COLO668 (cell line): ENCODE measurements around the gene ZNF22.
A peak's percentile ranks its signal among the peaks of the same experiment; 100 is the strongest.

Source experiments
- DNase-seq: peaks from one replicate; lab custom pipeline; 2025; ENCODE audit not compliant: unreplicated experiment; lab: John Stamatoyannopoulos, UW

The ZNF22 gene

GRCh38 chr10:44988957-44989585 is 11.7 kb upstream of the ZNF22 start:
- peak; percentile 75 for DNase-seq

GRCh38 chr10:44989597-44990301 is 11.0 kb upstream of the ZNF22 start:
- no peak for DNase-seq

GRCh38 chr10:44990302-44990655 is 10.4 kb upstream of the ZNF22 start:
- no peak for DNase-seq

- no peak for DNase-seq
Measured at GRCh38 chr10:44990965-44991364, 9.8 kb upstream of the ZNF22 start.

- DNase-seq: no peak
Measured at GRCh38 chr10:44991571-44991970, 9.2 kb upstream of the ZNF22 start.

- no peak for DNase-seq
Measured at GRCh38 chr10:44992070-44992731, 8.5 kb upstream of the ZNF22 start.

GRCh38 chr10:44992732-44993225 is 7.9 kb upstream of the ZNF22 start:
- DNase-seq: no peak

GRCh38 chr10:44993226-44993921 is 7.3 kb upstream of the ZNF22 start:
- DNase-seq: peak; percentile 61

GRCh38 chr10:44993922-44994751 is 6.6 kb upstream of the ZNF22 start:
- no peak for DNase-seq

- DNase-seq: no peak
Measured at GRCh38 chr10:44994752-44995530, 5.8 kb upstream of the ZNF22 start.

- DNase-seq: no peak
Measured at GRCh38 chr10:44995581-44995913, 5.2 kb upstream of the ZNF22 start.

GRCh38 chr10:44995914-44996669 is 4.6 kb upstream of the ZNF22 start:
- DNase-seq: peak; percentile 23

- no peak for DNase-seq
Measured at GRCh38 chr10:44997105-44997748, 3.5 kb upstream of the ZNF22 start.

GRCh38 chr10:44998146-44998631 is 2.5 kb upstream of the ZNF22 start:
- DNase-seq: no peak

- no peak for DNase-seq
Measured at GRCh38 chr10:45000138-45000751, 478 bp upstream of the ZNF22 start.

GRCh38 chr10:45001381-45002148 is 842 bp downstream of the ZNF22 start:
- DNase-seq: peak; percentile 55

GRCh38 chr10:45003432-45004000 is 2.8 kb downstream of the ZNF22 start:
- DNase-seq: no peak
